GM18502 (cell line): ENCODE data around the gene UTF1.
"Not testable (repeated sequence)": the region's sequence is repeated elsewhere in the genome, so short reads cannot be mapped to it uniquely, and the experiment has no call there.

Source experiments
- ATAC-seq: cut with Tn5 transposase; IDR thresholded peaks from one replicate; pipeline ENCODE4 v1.9.1; 2021; ENCODE audit warnings: mild to moderate bottlenecking; ENCODE audit not compliant: unreplicated experiment, poor library complexity

UTF1 gene

GRCh38 chr10:133207627-133208026 lies 22.4 kb upstream of the UTF1 start:
- no peak for ATAC-seq

- no peak for ATAC-seq
Observed at GRCh38 chr10:133208466-133208865, 21.6 kb upstream of the UTF1 start.

GRCh38 chr10:133209117-133209516 lies 20.9 kb upstream of the UTF1 start:
- no peak for ATAC-seq

GRCh38 chr10:133209641-133210040 lies 20.4 kb upstream of the UTF1 start:
- ATAC-seq = no peak

- no peak for ATAC-seq
Observed at GRCh38 chr10:133210398-133211140, 19.4 kb upstream of the UTF1 start.

GRCh38 chr10:133211141-133211830 lies 18.7 kb upstream of the UTF1 start:
- ATAC-seq = no peak

- no peak for ATAC-seq
Observed at GRCh38 chr10:133211959-133212852, 17.8 kb upstream of the UTF1 start.

- no peak for ATAC-seq
Observed at GRCh38 chr10:133212853-133213494, 17.0 kb upstream of the UTF1 start.

- ATAC-seq = no peak
Observed at GRCh38 chr10:133213641-133214467, 16.2 kb upstream of the UTF1 start.

- ATAC-seq = no peak
Observed at GRCh38 chr10:133214468-133215410, 15.3 kb upstream of the UTF1 start.

- ATAC-seq = no peak
Observed at GRCh38 chr10:133215586-133215985, 14.4 kb upstream of the UTF1 start.

- no peak for ATAC-seq
Observed at GRCh38 chr10:133216776-133217175, 13.2 kb upstream of the UTF1 start.

GRCh38 chr10:133217800-133218589 lies 12.0 kb upstream of the UTF1 start:
- ATAC-seq = no peak

GRCh38 chr10:133218891-133219290 lies 11.1 kb upstream of the UTF1 start:
- no peak for ATAC-seq

- no peak for ATAC-seq
Observed at GRCh38 chr10:133219782-133220181, 10.2 kb upstream of the UTF1 start.

GRCh38 chr10:133221331-133221730 lies 8.7 kb upstream of the UTF1 start:
- ATAC-seq = no peak

GRCh38 chr10:133221756-133222155 lies 8.3 kb upstream of the UTF1 start:
- ATAC-seq = not testable (repeated sequence)

- ATAC-seq = no peak
Observed at GRCh38 chr10:133224076-133224475, 5.9 kb upstream of the UTF1 start.
